ENCODE results near the gene CTSC. TPM values are rescaled to one million over a fixed set of nuclear protein-coding genes. Genes with fewer than 3 reads are reported as not detected.

CTSC gene
- total and polyA plus RNA-seq, 9 donors: 20.3 to 257 (median 29.2) TPM

DNA sequence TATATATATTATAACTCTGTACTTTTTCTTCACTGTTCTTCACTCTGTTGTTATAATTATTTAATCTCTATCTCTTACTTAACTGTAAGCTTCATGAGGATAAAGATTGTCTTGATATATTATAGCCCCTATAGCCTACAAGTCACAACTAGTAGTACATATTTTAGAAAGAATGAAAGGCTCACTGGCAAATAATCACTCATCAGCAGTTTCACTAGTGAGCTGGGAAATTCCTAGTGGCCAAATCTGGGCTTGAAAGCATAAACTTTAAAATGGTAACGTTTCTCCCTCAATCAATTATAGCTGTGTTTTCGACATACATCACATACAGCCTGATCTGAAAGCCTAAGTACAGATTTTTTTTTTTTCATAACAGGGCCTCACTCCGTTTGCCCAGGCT is 42.5 kb downstream of the CTSC start:
- no peaks in the 10 kb centered on the region for H3K4me1 ChIP-seq (ENCODE audit: insufficient read depth)
- no peaks in the 10 kb centered on the region for H3K9me3 ChIP-seq
- DNase-seq: no peak
- H3K27me3 ChIP-seq: no peaks in the 10 kb centered on the region
- 86 to 89% (median 89%) methylated on average over 3 of the region's 3 CpGs for WGBS, 3 donors
- intact Hi-C loops (cut with DNase I): no loop called here
- TF ChIP-seq EP300 (IDR thresholded peaks at IDR 0.05): no peak
- no peak for TF ChIP-seq POLR2A (IDR thresholded peaks at IDR 0.05)
- TF ChIP-seq CTCF (IDR thresholded peaks at IDR 0.05): no peak
- H3K36me3 ChIP-seq: no peaks in the 10 kb centered on the region
- H3K4me3 ChIP-seq: no peak overlapping the region
- no peak overlapping the region for H3K27ac ChIP-seq

- intact Hi-C loops (cut with DNase I): no loop called here
- WGBS, 3 donors: 94 to 98% (median 97%) methylated on average over 3 of the region's 3 CpGs
- DNase-seq: no peak
Measured at GRCh38 chr11:88293931-88294330, 43.6 kb downstream of the CTSC start.

DNA sequence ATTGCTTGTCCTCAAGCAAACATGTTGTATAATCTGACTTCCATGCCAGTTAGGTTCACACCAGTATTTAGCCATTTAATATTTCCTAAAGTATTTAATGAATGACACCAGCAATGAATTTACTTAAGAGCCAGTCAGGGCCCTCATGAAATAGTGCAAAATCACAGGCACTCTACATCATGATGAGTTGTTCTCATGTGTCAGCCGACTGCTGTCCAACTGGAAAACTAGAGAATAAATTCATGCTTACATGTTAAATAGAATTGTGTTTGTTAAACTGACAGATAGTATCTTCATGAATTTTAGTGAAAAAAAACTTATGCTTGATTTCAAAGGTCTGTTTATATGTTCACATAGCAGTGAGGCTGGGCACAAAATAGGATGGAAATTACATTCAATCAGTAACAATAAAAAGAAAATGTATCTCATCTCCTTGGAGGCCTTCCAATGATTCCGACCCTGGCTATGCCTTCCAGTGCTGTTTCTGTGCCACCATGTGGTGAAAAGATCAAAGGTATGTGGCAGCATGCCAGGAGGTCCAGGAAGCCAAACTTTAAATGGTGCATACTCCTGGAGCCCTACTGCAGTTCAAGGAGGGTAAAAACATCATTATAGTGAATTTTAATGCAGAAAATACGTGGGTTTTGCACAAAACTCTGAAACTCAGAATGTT is 45.2 kb downstream of the CTSC start:
- no peaks in the 10 kb centered on the region for H3K9me3 ChIP-seq
- WGBS, 3 donors: 48 to 53% (median 53%) methylated on average over 3 of the region's 3 CpGs
- intact Hi-C loops (cut with DNase I): no loop called here

More at GRCh38 chr11:88293931-88294330, 43.6 kb downstream of the CTSC start:
- H3K4me3 ChIP-seq: no peak overlapping the region
- TF ChIP-seq EP300 (IDR thresholded peaks at IDR 0.05) (no peak), CTCF (IDR thresholded peaks at IDR 0.05) (no peak), POLR2A (IDR thresholded peaks at IDR 0.05) (no peak)
- H3K27ac ChIP-seq: no peak overlapping the region
- no peaks in the 10 kb centered on the region for H3K4me1 ChIP-seq (ENCODE audit: insufficient read depth)
- H3K36me3 ChIP-seq: no peaks in the 10 kb centered on the region
- no peaks in the 10 kb centered on the region for H3K27me3 ChIP-seq
- H3K9me3 ChIP-seq: no peaks in the 10 kb centered on the region

GRCh38 chr11:88288560-88288959 is 49.0 kb downstream of the CTSC start:
- Histone ChIP-seq H3K4me1 (ENCODE audit: insufficient read depth) (peaks cover 2% of the 10 kb centered on the region), H3K27ac (no peak overlapping the region), H3K36me3 (no peaks in the 10 kb centered on the region), H3K9me3 (no peaks in the 10 kb centered on the region), H3K27me3 (no peaks in the 10 kb centered on the region), H3K4me3 (no peak overlapping the region)
- 96 to 98% (median 97%) methylated on average over 1 of the region's 1 CpG for WGBS, 3 donors
- TF ChIP-seq POLR2A (IDR thresholded peaks at IDR 0.05) (no peak), CTCF (IDR thresholded peaks at IDR 0.05) (no peak), EP300 (IDR thresholded peaks at IDR 0.05) (no peak)
- DNase-seq: no peak
- intact Hi-C loops (cut with DNase I): no loop called here

More for the DNA sequence above, 45.2 kb downstream of the CTSC start:
- DNase-seq: peak in 3 of 5 donors; percentile 15 to 34 (median 18)
- no peaks in the 10 kb centered on the region for H3K36me3 ChIP-seq
- no peaks in the 10 kb centered on the region for H3K27me3 ChIP-seq
- H3K4me1 ChIP-seq (ENCODE audit: insufficient read depth): no peaks in the 10 kb centered on the region
- H3K4me3 ChIP-seq: no peak overlapping the region
- H3K27ac ChIP-seq: no peak overlapping the region
- TF ChIP-seq EP300 (IDR thresholded peaks at IDR 0.05) (no peak), POLR2A (IDR thresholded peaks at IDR 0.05) (no peak), CTCF (IDR thresholded peaks at IDR 0.05) (no peak)

Data from ovary (tissue), 9 donors.